OCI-LY1 (cell line): ENCODE data around the gene OR10H5.
"Not testable (repeated sequence)": the region's sequence is repeated elsewhere in the genome, so short reads cannot be mapped to it uniquely, and the experiment has no call there.

ENCODE experiments used
- H2AFZ ChIP-seq: fragments of 200-600 bp; sonication (generic), shearing (Covaris generic); 2 replicates; pipeline ENCODE4 v1.6.0; 2014; ENCODE audit warnings: antibody characterized with exemption, mild to moderate bottlenecking, low read length
- H3F3A ChIP-seq: fragments of 200-600 bp; sonication (generic), shearing (Covaris generic); 2 replicates; pipeline ENCODE4 v1.6.0; 2014; ENCODE audit warnings: mild to moderate bottlenecking, antibody characterized with exemption, low read length, moderate library complexity; ENCODE audit not compliant: insufficient read depth
- H3K27ac ChIP-seq: fragments of 200-600 bp; sonication (generic); 2 replicates; pipeline ENCODE4 v1.5.1; 2014; ENCODE audit warnings: low read length, mixed run types, mild to moderate bottlenecking, low read depth; ENCODE audit not compliant: poor library complexity, severe bottlenecking
- H3K27me3 ChIP-seq: fragments of 200-600 bp; sonication (generic); 2 replicates; pipeline ENCODE4 v1.6.0; 2014; ENCODE audit warnings: antibody characterized with exemption, mild to moderate bottlenecking, low read length, moderate library complexity; ENCODE audit not compliant: insufficient read depth
- H3K36me3 ChIP-seq: fragments of 200-600 bp; sonication (generic); 2 replicates; pipeline ENCODE4 v1.6.1; 2014; ENCODE audit warnings: mild to moderate bottlenecking, antibody characterized with exemption, low read length, moderate library complexity, mixed read lengths; ENCODE audit not compliant: insufficient read depth
- H3K4me1 ChIP-seq: fragments of 200-600 bp; sonication (generic); 2 replicates; pipeline ENCODE4 v1.5.1; 2014; ENCODE audit warnings: mild to moderate bottlenecking, low read length, moderate library complexity; ENCODE audit not compliant: insufficient read depth, severe bottlenecking
- H3K4me2 ChIP-seq: fragments of 200-600 bp; sonication (generic), shearing (Covaris generic); 2 replicates; pipeline ENCODE4 v1.6.1; 2014; ENCODE audit warnings: low read length
- H3K4me3 ChIP-seq: fragments of 200-600 bp; sonication (generic); 2 replicates; pipeline ENCODE4 v1.5.1; 2014; ENCODE audit warnings: low read length, low read depth, mild to moderate bottlenecking, mixed read lengths; ENCODE audit not compliant: poor library complexity, severe bottlenecking
- H3K79me2 ChIP-seq: fragments of 200-600 bp; shearing (Covaris generic); 2 replicates; pipeline ENCODE4 v1.6.1; 2016; ENCODE audit warnings: mixed run types, low read length, mixed read lengths; ENCODE audit not compliant: insufficient read depth
- H3K9ac ChIP-seq: fragments of 200-600 bp; sonication (generic), shearing (Covaris generic); 2 replicates; pipeline ENCODE4 v1.6.1; 2014; ENCODE audit warnings: mild to moderate bottlenecking, low read length, mixed read lengths
- H3K9me2 ChIP-seq: fragments of 200-600 bp; sonication (generic), shearing (Covaris generic); 2 replicates; pipeline ENCODE4 v1.6.1; 2014; ENCODE audit warnings: low read depth, mild to moderate bottlenecking, low read length, mixed read lengths
- H3K9me3 ChIP-seq: fragments of 200-600 bp; shearing (Covaris generic); 2 replicates; pipeline ENCODE4 v1.6.1; 2014; ENCODE audit warnings: low read length, mixed read lengths
- H4K20me1 ChIP-seq: fragments of 200-600 bp; sonication (generic), shearing (Covaris generic); 2 replicates; pipeline ENCODE4 v1.6.0; 2016; ENCODE audit warnings: mild to moderate bottlenecking, low read length; ENCODE audit not compliant: insufficient read depth
- EZH2 ChIP-seq: fragments of 200-600 bp; sonication (generic), shearing (Covaris generic); IDR thresholded peaks from 2 replicates; pipeline ENCODE4 v1.8.0; 2017; ENCODE audit warnings: borderline replicate concordance, mixed run types, mild to moderate bottlenecking, antibody characterized with exemption, low read length, moderate library complexity, mixed read lengths
- TF ChIP-seq, protein P1 (sequence below): fragments of 200-600 bp; sonication (generic), shearing (Covaris generic); IDR thresholded peaks from 2 replicates; pipeline ENCODE4 v1.5.1; 2017; ENCODE audit warnings: mild to moderate bottlenecking, antibody characterized with exemption, low read length, moderate library complexity, mixed read lengths

Gene OR10H5

GRCh38 chr19:15829306-15829698 lies 41.8 kb downstream of the OR10H5 start:
- Histone ChIP-seq H3K4me2 (no peak overlapping the region), H3K9me3 (no peaks in the 10 kb centered on the region), H3F3A (no peaks in the 10 kb centered on the region)

DNA sequence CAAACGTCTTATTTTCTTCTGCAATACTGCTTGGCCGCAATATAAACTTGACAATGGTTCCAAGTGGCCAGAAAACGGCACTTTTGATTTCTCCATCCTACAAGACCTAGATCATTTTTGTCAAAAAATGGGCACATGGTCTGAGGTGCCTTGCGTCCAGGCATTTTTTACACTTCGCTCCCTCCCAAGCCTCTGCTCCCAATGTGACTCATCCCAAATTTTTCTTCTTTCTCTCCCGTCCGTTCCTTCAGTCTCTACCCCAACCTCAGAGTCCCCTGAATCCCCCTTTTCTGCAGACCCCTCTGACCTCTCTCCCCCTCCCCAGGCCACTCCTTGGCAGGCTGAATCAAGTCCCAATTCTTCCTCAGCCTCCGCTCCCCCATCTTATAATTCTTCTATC lies 42.3 kb downstream of the OR10H5 start:
- no peak overlapping the region for H3K27ac ChIP-seq
- H3K27me3 ChIP-seq = no peaks in the 10 kb centered on the region
- H3K9me2 ChIP-seq = no peaks in the 10 kb centered on the region
- H3K79me2 ChIP-seq = no peaks in the 10 kb centered on the region
- H3K4me3 ChIP-seq = no peak overlapping the region
- H3K9ac ChIP-seq = no peak overlapping the region
- no peaks in the 10 kb centered on the region for H3K9me3 ChIP-seq
- H3K36me3 ChIP-seq = no peaks in the 10 kb centered on the region
- TF ChIP-seq EZH2 = no peak
- H4K20me1 ChIP-seq = no peaks in the 10 kb centered on the region
- no peak overlapping the region for H2AFZ ChIP-seq
- no peaks in the 10 kb centered on the region for H3F3A ChIP-seq
- no peak overlapping the region for H3K4me2 ChIP-seq
- no peaks in the 10 kb centered on the region for H3K4me1 ChIP-seq

More at GRCh38 chr19:15829306-15829698, 41.8 kb downstream of the OR10H5 start:
- Histone ChIP-seq H3K9me2 (no peaks in the 10 kb centered on the region), H3K27ac (no peak overlapping the region), H3K9ac (no peak overlapping the region), H3K36me3 (no peaks in the 10 kb centered on the region), H2AFZ (no peak overlapping the region), H3K27me3 (no peaks in the 10 kb centered on the region), H3K4me3 (no peak overlapping the region), H4K20me1 (no peaks in the 10 kb centered on the region), H3K79me2 (no peaks in the 10 kb centered on the region), H3K4me1 (no peaks in the 10 kb centered on the region)
- TF ChIP-seq EZH2 = no peak
- TF ChIP-seq, protein P1, sequence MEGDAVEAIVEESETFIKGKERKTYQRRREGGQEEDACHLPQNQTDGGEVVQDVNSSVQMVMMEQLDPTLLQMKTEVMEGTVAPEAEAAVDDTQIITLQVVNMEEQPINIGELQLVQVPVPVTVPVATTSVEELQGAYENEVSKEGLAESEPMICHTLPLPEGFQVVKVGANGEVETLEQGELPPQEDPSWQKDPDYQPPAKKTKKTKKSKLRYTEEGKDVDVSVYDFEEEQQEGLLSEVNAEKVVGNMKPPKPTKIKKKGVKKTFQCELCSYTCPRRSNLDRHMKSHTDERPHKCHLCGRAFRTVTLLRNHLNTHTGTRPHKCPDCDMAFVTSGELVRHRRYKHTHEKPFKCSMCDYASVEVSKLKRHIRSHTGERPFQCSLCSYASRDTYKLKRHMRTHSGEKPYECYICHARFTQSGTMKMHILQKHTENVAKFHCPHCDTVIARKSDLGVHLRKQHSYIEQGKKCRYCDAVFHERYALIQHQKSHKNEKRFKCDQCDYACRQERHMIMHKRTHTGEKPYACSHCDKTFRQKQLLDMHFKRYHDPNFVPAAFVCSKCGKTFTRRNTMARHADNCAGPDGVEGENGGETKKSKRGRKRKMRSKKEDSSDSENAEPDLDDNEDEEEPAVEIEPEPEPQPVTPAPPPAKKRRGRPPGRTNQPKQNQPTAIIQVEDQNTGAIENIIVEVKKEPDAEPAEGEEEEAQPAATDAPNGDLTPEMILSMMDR = no peak

DNA sequence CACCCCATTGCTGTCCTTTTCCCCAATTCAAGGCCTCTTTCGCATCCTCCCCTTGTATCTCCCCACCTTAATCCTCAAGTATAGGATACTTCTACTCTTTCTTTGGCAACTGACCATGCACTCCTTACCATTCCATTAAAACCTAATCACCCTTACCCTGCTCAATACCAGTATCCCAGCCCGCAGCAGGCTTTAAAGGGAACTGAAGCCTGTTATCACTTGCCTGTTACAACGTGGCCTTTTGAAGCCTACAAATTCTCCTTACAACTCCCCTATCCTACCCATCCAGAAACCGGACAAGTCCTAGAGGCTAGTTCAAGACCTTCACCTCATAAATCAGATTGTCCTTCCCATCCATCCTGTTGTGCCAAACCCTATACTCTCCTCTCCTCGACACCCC lies 44.2 kb downstream of the OR10H5 start:
- Histone ChIP-seq H3F3A (no peaks in the 10 kb centered on the region), H3K4me2 (no peak overlapping the region), H3K4me1 (peaks cover 2% of the 10 kb centered on the region)

DNA sequence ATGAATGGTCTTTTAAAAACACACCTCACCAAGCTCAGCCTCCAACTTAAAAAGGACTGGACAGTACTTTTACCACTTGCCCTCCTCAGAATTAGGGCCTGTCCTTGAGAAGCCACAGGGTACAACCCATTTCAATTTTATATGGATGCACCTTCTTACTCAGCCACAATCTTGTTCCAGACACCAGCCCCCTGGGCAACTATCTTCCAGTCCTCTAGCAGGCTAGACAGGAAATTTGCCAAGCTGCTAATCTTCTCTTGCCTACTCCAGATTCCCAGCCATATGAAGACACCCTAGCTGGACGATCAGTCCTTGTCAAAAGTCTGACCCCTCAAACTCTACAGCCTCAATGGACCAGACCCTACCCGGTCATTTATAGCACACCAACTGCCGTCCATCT lies 46.8 kb downstream of the OR10H5 start:
- H3K36me3 ChIP-seq, H3K79me2 ChIP-seq, H3K4me2 ChIP-seq: not testable (repeated sequence)

More for the DNA sequence above, 44.2 kb downstream of the OR10H5 start:
- Histone ChIP-seq H3K4me3 (no peak overlapping the region), H3K27ac (no peak overlapping the region), H3K9ac (no peak overlapping the region), H3K79me2 (no peaks in the 10 kb centered on the region), H4K20me1 (no peaks in the 10 kb centered on the region), H2AFZ (no peak overlapping the region), H3K36me3 (no peaks in the 10 kb centered on the region), H3K27me3 (no peaks in the 10 kb centered on the region; the same call in 1 of the 2 replicates), H3K9me3 (no peaks in the 10 kb centered on the region; the same call in 1 of the 2 replicates), H3K9me2 (no peaks in the 10 kb centered on the region)
- TF ChIP-seq, protein P1 = no peak
- TF ChIP-seq EZH2 = no peak

GRCh38 chr19:15835565-15836329 lies 48.3 kb downstream of the OR10H5 start:
- not testable (repeated sequence) for H4K20me1 ChIP-seq, H3K79me2 ChIP-seq, H3K9ac ChIP-seq, H3K4me2 ChIP-seq, H3K4me3 ChIP-seq, H3K27ac ChIP-seq, H3K27me3 ChIP-seq, H3K36me3 ChIP-seq, H3F3A ChIP-seq, H3K4me1 ChIP-seq, H3K9me2 ChIP-seq, H3K9me3 ChIP-seq, H2AFZ ChIP-seq

More for the DNA sequence above, 46.8 kb downstream of the OR10H5 start:
- not testable (repeated sequence) for H3K9ac ChIP-seq, H4K20me1 ChIP-seq, H3K27me3 ChIP-seq, H3F3A ChIP-seq, H3K9me3 ChIP-seq, H3K27ac ChIP-seq, H2AFZ ChIP-seq, H3K4me3 ChIP-seq, H3K9me2 ChIP-seq, H3K4me1 ChIP-seq
